RWPE1 (cell line): Measurements from ENCODE around the gene SURF6.
"Not testable (repeated sequence)": the region's sequence is repeated elsewhere in the genome, so short reads cannot be mapped to it uniquely, and the experiment has no call there.

Experiments
- CTCF ChIA-PET: fragments of 350-600 bp; sonication (Branson Sonifier 250); formaldehyde crosslinking; extraction: SDS; loops from one replicate; lab custom pipeline; 2021; lab: Yijun Ruan, JAX
- POLR2A ChIA-PET: fragments of 400-600 bp; formaldehyde crosslinking; extraction: SDS; loops from one replicate; lab custom pipeline; 2020; ENCODE audit warnings: antibody characterized with exemption; ENCODE audit not compliant: low non-redundant PET; lab: Yijun Ruan, JAX
- DNase-seq: peaks from one replicate; pipeline ENCODE4 v3.0.0; 2012; ENCODE audit warnings: low spot score
- H3K27ac ChIP-seq: fragments of 450-650 bp; 2 replicates; pipeline ENCODE4 v1.5.1; 2017
- TF ChIP-seq, protein P1 (sequence below): fragments of 450-650 bp; conservative IDR thresholded peaks from 2 replicates; pipeline ENCODE4 v1.5.1; 2017; ENCODE audit warnings: low read depth, mild to moderate bottlenecking

The SURF6 gene

DNA sequence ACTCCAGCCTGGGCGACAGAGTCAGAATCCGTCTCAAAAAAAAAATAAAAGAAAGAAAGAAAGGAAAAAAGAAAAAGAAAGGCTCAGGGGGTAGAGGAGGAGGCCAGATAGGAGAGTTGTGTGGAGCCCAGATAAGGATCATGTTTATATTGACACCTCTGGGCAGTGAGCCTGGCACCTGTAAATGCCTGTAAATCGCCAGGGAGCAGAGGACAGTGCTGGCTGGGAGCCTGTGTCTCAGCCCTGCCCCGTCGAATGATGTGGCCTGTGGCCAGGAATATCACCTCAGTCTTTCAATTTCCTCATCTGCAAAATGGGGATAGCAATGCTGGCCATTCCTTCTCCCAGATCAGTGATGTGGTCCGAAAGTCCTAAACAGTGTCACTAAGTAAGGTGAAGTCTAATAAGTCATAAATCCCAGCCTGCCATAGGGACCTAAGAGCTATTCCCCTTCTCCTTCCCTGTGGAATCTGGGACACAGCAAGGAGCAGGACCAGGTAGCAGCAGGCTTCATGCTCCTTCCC lies 50.7 kb downstream of the SURF6 start:
- TF ChIP-seq, protein P1, sequence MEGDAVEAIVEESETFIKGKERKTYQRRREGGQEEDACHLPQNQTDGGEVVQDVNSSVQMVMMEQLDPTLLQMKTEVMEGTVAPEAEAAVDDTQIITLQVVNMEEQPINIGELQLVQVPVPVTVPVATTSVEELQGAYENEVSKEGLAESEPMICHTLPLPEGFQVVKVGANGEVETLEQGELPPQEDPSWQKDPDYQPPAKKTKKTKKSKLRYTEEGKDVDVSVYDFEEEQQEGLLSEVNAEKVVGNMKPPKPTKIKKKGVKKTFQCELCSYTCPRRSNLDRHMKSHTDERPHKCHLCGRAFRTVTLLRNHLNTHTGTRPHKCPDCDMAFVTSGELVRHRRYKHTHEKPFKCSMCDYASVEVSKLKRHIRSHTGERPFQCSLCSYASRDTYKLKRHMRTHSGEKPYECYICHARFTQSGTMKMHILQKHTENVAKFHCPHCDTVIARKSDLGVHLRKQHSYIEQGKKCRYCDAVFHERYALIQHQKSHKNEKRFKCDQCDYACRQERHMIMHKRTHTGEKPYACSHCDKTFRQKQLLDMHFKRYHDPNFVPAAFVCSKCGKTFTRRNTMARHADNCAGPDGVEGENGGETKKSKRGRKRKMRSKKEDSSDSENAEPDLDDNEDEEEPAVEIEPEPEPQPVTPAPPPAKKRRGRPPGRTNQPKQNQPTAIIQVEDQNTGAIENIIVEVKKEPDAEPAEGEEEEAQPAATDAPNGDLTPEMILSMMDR: no peak
- no peak for DNase-seq
- POLR2A ChIA-PET: no interaction called here
- CTCF ChIA-PET: interaction anchor here (0.7 kb wide), 1 partner anchor 187 kb away, joined by 4 read pairs; no protein-coding TSS in a partner anchor
- no peak overlapping the region for H3K27ac ChIP-seq

DNA sequence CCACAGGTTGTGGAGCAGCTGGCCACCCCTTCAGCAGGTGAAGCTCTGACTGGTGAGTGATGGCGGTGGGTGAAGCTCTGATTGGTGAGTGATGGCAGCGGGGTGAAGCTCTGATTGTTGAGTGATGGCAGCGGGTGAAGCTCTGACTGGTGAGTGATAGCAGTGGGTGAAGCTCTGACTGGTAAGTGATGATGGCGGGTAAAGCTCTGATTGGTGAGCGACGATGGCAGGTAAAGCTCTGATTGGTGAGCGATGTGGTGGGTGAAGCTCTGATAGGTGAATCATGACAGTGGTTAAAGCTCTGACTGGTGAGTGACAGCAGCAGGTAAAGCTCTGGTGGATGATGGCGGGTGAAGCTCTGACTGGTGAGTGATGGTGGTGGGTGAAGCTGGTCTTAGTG lies 51.6 kb downstream of the SURF6 start:
- no peak for DNase-seq
- POLR2A ChIA-PET: no interaction called here
- H3K27ac ChIP-seq: no peak overlapping the region
- CTCF ChIA-PET: no interaction called here
- TF ChIP-seq, protein P1: no peak

DNA sequence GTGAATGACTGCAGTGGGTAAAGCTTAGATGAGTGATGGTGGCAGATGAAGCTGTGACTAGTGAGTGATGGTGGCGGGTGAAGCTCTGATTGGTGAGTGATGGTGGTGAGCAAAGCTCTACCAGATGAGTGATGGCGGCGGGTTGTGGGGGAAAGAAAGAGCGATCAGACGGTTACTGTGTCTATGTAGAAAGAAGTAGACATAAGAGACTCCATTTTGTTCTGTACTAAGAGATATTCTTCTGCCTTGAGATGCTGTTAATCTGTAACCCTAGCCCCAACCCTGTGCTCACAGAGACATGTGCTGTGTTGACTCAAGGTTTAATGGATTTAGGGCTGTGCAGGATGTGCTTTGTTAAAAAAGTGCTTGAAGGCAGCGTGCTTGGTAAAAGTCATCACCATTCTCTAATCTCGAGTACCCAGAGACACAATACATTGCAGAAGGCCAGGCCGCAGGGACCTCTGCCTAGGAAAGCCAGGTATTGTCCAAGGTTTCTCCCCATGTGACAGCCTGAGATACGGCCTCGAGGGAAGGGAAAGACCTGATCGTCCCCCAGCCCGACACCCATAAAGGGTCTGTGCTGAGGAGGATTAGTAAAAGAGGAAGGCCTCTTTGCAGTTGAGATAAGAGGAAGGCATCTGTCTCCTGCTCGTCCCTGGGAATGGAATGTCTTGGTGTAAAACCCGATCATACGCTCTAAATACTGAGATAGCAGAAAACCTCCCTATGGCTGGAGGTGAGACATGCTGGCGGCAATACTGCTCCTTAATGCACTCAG lies 52.5 kb downstream of the SURF6 start:
- CTCF ChIA-PET: interaction anchor here (0.6 kb wide), 2 partner anchors 120 to 171 kb away, joined by 4 to 5 read pairs; no protein-coding TSS in a partner anchor
- H3K27ac ChIP-seq, POLR2A ChIA-PET, DNase-seq: not testable (repeated sequence)

DNA sequence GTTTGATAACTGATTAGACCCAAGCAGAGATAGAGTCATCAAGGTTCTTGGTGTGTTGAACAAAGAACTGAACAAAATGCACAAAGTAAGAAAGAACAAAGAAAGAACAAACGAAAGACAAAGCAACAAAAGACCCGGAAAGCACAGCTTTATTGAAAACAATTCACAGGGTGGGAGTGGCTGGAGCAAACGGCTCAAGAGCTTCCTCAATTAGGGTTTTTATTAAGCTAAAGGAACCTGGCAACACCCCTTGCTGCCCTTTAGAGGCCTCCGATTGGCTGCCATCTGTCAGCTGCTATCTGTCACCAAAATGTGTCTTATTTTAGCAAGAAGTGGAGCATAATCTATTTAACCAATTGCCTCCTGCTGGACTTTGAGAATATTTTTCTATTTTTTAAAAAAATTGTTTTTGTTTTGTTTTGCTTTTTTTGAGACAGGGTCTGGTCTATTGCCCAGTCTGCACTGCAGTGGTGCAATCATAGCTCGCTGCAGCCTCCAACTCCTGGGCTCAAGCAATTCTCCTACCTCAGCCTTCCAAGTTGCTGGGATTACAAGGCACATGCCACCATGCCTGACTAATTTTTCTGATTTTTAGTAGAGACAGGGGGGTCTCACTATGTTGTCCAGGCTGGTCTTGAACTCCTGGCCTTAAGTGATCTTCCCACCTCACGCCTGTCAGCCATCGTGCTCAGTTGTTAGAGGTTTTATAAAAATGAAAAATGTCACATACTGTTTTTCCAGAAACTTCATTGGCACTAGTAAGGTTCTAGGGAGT lies 53.3 kb downstream of the SURF6 start:
- TF ChIP-seq, protein P1: no peak
- H3K27ac ChIP-seq: no peak overlapping the region
- CTCF ChIA-PET: interaction anchor here (0.6 to 0.8 kb wide), 3 partner anchors 105 to 172 kb away, joined by 3 to 5 read pairs (median 4); no protein-coding TSS in a partner anchor
- POLR2A ChIA-PET: no interaction called here
- no peak for DNase-seq

DNA sequence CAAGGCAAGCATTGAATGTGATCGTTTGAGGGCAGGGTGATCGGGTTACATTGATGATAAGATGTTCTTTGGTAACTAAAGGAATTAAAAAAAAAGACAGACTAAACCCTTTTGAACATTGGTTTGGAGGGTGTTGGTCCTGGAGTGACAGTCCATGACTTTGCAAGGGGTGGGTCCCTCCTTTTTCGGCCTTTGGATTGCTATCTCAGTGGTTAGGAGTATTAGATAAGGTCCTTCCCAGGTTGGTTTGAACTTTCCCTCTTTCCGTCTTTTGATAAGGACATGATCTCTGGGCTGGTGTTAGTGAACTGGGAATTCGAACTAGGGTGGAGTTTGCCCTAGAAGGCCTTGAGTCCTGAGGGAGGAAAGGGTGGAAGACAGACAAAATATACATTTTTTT lies 55.6 kb downstream of the SURF6 start:
- ChIA-PET POLR2A (no interaction called here), CTCF (no interaction called here)
- TF ChIP-seq, protein P1: no peak
- DNase-seq: no peak
- H3K27ac ChIP-seq: no peak overlapping the region
